GM19238 (cell line): Measurements from ENCODE around the gene STKLD1.
A peak's percentile ranks its signal among the peaks of the same experiment; 100 is the strongest.
"Not testable (repeated sequence)": the region's sequence is repeated elsewhere in the genome, so short reads cannot be mapped to it uniquely, and the experiment has no call there.

Experiments used
- DNase-seq: peaks from one replicate; pipeline ENCODE4 v3.0.0; 2011; ENCODE audit warnings: low spot score; ENCODE audit not compliant: insufficient read length

The STKLD1 gene

GRCh38 chr9:133439337-133439736, 63.2 kb downstream of the STKLD1 start:
- no peak for DNase-seq

- DNase-seq, result peak; percentile 87
Measured at GRCh38 chr9:133440874-133441273, 64.7 kb downstream of the STKLD1 start.

GRCh38 chr9:133441571-133441970, 65.4 kb downstream of the STKLD1 start:
- no peak for DNase-seq

- no peak for DNase-seq
Measured at GRCh38 chr9:133443248-133443647, 67.1 kb downstream of the STKLD1 start.

- DNase-seq, result no peak
Measured at GRCh38 chr9:133443982-133444381, 67.8 kb downstream of the STKLD1 start.

- DNase-seq, result no peak
Measured at GRCh38 chr9:133445293-133445969, 69.3 kb downstream of the STKLD1 start.

GRCh38 chr9:133448487-133448972, 72.4 kb downstream of the STKLD1 start:
- DNase-seq, result no peak

GRCh38 chr9:133449760-133450159, 73.6 kb downstream of the STKLD1 start:
- DNase-seq, result no peak

GRCh38 chr9:133451865-133452264, 75.7 kb downstream of the STKLD1 start:
- DNase-seq, result not testable (repeated sequence)

- no peak for DNase-seq
Measured at GRCh38 chr9:133452562-133452961, 76.4 kb downstream of the STKLD1 start.

- no peak for DNase-seq
Measured at GRCh38 chr9:133453651-133454050, 77.5 kb downstream of the STKLD1 start.

GRCh38 chr9:133454325-133454724, 78.2 kb downstream of the STKLD1 start:
- DNase-seq, result no peak

GRCh38 chr9:133454943-133455673, 78.9 kb downstream of the STKLD1 start:
- DNase-seq, result no peak
